Neural crest cell (in vitro differentiated cells): Measurements from ENCODE around the gene AK8. TPM values are rescaled to one million over a fixed set of nuclear protein-coding genes. Genes with fewer than 3 reads are reported as not detected.

Experiments used
- DNase-seq: peaks from one replicate; pipeline ENCODE4 v3.0.0; 2021; ENCODE audit warnings: low read depth, mixed read lengths, low spot score
- H3K27ac Mint-ChIP-seq: one replicate; pipeline ENCODE4 v1.8.0; 2021; ENCODE audit warnings: mild to moderate bottlenecking, mixed read lengths; ENCODE audit not compliant: unreplicated experiment
- H3K27me3 Mint-ChIP-seq: 2 replicates; pipeline ENCODE4 v1.8.0; 2021; ENCODE audit warnings: low read depth, mild to moderate bottlenecking, mixed read lengths
- H3K36me3 Mint-ChIP-seq: 2 replicates; pipeline ENCODE4 v1.8.0; 2021; ENCODE audit warnings: low read depth, mild to moderate bottlenecking, mixed read lengths
- H3K4me1 Mint-ChIP-seq: 2 replicates; pipeline ENCODE4 v1.8.0; 2021; ENCODE audit warnings: mixed read lengths
- H3K4me3 Mint-ChIP-seq: one replicate; pipeline ENCODE4 v1.8.0; 2021; ENCODE audit warnings: mild to moderate bottlenecking, mixed read lengths
- H3K9me3 Mint-ChIP-seq: 2 replicates; pipeline ENCODE4 v1.8.0; 2021; ENCODE audit warnings: mixed read lengths
- total RNA-seq: library from RNA; stranded (reverse); gene quantifications from 2 replicates; pipeline ENCODE4 v1.2.1, GENCODE V29; 2021
- TF ChIP-seq, protein P1 (sequence below): fragments of 200-600 bp; sonication (generic); conservative IDR thresholded peaks from 2 replicates; pipeline ENCODE4 v1.5.0; 2021; ENCODE audit warnings: antibody characterized with exemption, mild to moderate bottlenecking

Gene AK8
- total RNA-seq, 1 donor from 2014 or later: 0.96 TPM

DNA sequence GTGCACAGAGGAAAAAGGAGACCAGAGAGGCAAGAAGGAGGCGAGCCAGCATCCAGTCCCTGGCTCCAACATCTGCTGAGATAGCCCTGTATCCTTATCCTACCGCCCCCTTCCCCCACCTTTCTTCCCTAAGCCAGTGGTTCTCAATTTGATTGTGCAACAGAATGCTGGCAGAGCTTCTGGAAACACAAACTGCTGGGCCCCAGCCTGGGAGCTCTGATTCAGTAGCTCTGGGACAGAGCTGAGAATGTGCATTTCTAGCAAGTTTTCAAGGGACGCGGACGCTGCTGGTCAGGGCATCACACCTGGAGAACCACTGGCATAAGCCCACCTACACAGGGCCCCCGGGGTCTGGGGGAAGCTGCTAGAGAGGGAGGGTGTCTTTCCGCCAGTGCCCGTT lies 21.1 kb downstream of the AK8 start:
- H3K4me3 Mint-ChIP-seq: no peak overlapping the region
- no peaks in the 10 kb centered on the region for H3K27me3 Mint-ChIP-seq
- no peaks in the 10 kb centered on the region for H3K36me3 Mint-ChIP-seq
- no peak for DNase-seq
- H3K4me1 Mint-ChIP-seq: no peaks in the 10 kb centered on the region
- no peaks in the 10 kb centered on the region for H3K9me3 Mint-ChIP-seq
- TF ChIP-seq, protein P1, sequence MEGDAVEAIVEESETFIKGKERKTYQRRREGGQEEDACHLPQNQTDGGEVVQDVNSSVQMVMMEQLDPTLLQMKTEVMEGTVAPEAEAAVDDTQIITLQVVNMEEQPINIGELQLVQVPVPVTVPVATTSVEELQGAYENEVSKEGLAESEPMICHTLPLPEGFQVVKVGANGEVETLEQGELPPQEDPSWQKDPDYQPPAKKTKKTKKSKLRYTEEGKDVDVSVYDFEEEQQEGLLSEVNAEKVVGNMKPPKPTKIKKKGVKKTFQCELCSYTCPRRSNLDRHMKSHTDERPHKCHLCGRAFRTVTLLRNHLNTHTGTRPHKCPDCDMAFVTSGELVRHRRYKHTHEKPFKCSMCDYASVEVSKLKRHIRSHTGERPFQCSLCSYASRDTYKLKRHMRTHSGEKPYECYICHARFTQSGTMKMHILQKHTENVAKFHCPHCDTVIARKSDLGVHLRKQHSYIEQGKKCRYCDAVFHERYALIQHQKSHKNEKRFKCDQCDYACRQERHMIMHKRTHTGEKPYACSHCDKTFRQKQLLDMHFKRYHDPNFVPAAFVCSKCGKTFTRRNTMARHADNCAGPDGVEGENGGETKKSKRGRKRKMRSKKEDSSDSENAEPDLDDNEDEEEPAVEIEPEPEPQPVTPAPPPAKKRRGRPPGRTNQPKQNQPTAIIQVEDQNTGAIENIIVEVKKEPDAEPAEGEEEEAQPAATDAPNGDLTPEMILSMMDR: no peak
- no peak overlapping the region for H3K27ac Mint-ChIP-seq

DNA sequence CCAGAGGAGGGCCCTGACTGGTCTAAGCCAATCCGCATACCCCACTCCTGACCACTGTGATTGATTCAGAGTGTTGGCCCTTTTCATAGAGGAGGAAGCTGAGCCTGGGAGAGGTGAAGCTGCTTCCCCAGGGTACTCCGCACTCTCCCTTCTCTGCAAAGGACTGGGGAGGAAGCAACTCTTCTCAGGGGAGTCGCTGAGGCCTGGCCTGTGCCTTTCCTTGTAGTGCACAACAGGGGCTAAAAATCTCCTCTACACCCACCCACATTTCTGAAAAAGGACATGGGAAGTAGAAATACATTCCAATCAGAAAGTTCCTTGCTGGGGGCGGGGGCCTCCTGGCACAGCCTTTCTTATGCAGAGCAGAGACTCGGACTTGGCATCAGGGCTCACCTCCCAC lies 22.2 kb downstream of the AK8 start:
- no peak overlapping the region for H3K4me3 Mint-ChIP-seq
- H3K27me3 Mint-ChIP-seq: no peaks in the 10 kb centered on the region
- H3K4me1 Mint-ChIP-seq: no peaks in the 10 kb centered on the region
- H3K27ac Mint-ChIP-seq: peak overlapping the region; percentile 50
- TF ChIP-seq, protein P1: no peak
- no peaks in the 10 kb centered on the region for H3K9me3 Mint-ChIP-seq
- H3K36me3 Mint-ChIP-seq: no peaks in the 10 kb centered on the region
- no peak for DNase-seq

DNA sequence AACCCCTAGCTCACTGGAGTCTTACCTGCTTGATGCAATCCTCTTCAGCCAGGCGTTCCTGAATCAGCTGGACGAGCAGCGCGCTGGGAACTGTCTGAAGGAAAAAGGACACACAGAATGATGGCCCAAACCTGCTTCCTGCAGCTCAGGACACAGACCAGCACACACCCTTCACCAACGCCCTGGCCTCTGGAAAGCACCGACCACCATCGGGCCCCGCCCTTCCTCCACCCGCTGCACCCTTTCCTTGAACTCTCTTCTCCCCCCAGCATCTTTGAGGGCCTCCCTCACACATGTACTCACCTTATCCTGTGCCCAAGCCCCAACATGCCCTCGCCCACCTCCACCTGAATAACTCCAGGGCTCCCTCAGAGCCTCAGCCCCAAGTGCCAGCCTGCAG lies 23.3 kb downstream of the AK8 start:
- Mint-ChIP-seq H3K4me3 (no peak overlapping the region), H3K36me3 (no peaks in the 10 kb centered on the region), H3K9me3 (no peaks in the 10 kb centered on the region), H3K27me3 (no peaks in the 10 kb centered on the region), H3K4me1 (no peaks in the 10 kb centered on the region), H3K27ac (no peak overlapping the region)
- TF ChIP-seq, protein P1: no peak
- DNase-seq: no peak

DNA sequence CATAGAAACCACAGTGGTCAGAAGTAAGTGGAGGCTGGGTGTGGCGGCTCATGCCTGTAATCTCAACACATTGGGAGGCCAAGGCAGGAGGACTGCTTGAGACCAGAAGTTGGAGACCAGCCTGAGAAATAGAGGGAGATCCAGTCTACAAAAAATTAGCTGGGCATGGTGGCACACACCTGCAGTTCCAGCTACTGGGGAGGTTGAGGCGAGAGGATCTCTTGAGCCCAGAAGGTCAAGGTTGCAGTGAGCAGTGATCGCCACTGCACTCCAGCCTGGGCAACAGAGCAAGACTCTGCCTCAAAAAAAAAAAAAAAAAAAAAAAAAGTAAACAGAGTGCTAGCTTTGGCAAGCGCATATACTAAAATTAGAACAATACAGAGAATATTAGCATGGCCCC lies 24.6 kb downstream of the AK8 start:
- Mint-ChIP-seq H3K4me3 (no peak overlapping the region), H3K4me1 (peaks cover 5% of the 10 kb centered on the region), H3K27ac (no peak overlapping the region), H3K27me3 (no peaks in the 10 kb centered on the region), H3K36me3 (no peaks in the 10 kb centered on the region), H3K9me3 (no peaks in the 10 kb centered on the region)
- DNase-seq: no peak
- TF ChIP-seq, protein P1: no peak

DNA sequence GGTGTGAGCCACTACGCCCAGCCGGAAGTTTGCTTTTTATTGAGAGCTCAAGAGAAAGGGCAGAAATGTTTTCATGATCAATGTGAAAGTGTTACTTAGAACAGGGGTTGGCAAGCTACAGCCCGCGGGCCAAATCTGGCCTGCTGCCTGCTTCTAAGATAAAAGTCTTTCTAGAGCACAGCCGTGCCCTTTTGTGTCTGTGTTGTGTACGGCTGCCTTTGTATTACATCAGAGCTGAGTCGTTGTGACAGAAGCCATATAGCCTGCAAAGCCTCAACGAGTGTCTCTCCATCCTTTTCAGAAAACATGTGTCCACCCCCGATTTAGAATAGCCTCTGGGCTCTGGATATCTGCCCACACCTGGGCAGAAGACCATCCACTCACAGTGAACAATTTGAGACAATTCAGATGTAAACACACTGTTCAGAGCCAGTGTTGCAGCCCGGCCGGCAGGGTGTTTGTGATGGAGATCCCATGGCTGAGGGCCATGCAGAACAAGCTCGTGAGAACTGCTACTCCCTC lies 28.8 kb downstream of the AK8 start:
- TF ChIP-seq, protein P1: no peak
- Mint-ChIP-seq H3K36me3 (no peaks in the 10 kb centered on the region), H3K27ac (no peak overlapping the region), H3K27me3 (no peaks in the 10 kb centered on the region), H3K9me3 (no peaks in the 10 kb centered on the region), H3K4me1 (peaks cover 5% of the 10 kb centered on the region), H3K4me3 (no peak overlapping the region)
- no peak for DNase-seq
